ENCODE results near the gene CACNB1.

The CACNB1 gene

DNA sequence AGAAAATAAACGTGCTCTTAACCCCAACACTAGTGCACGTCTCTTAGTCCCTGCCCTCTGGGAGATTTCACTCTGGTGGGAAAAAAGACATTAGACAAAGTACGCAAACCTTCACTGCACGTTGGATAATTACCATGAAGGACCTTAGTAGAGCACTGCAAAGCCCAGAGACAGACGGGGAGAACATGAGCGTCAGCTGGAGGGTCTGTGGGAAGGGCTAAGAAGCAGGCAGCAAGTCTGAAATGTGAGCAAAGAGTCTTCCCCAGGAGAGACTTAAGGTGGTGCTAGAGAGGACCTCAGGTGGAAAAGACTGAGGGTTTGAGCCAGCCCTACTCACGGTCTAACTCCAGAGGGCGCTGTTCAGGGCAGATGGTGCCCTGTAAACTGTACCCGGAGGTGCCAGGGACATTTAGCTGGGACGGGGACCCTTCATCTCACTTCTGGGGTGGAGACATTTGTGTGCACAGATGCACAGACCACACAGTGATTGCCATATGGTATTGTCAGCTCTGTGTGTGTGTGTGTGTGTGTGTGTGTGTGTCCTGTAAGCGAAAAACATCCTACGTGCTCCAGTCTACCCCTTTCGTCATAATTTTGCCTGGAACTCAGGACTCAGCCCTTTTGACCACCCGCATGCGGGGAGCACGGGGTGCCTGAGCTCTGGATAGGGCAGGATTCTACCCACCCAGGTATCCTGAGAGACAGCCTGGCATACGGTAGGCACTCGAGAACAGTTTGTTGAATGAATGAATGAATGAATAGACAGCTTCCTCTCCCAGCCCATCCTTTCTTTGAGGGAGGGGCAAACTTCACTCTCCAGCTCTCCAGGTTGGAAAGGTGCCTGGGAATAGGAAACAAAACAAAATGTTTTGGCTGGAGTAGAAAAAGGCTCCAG is 38.3 kb upstream of the CACNB1 start:
- H3K4me3 ChIP-seq (ENCODE audit: low read length) = no peak overlapping the region
- H3K27me3 ChIP-seq (ENCODE audit: control insufficient read depth, insufficient read depth, low read length) = peaks cover 26% of the 10 kb centered on the region
- no peaks in the 10 kb centered on the region for H3K9me3 ChIP-seq (ENCODE audit: control insufficient read depth, low read length)
- no peaks in the 10 kb centered on the region for H3K36me3 ChIP-seq (ENCODE audit: control insufficient read depth, insufficient read depth, low read length)
- peaks cover 30% of the 10 kb centered on the region for H3K4me1 ChIP-seq (ENCODE audit: control insufficient read depth, insufficient read depth, low read length)
- no peak overlapping the region for H3K9ac ChIP-seq (ENCODE audit: low read length)

DNA sequence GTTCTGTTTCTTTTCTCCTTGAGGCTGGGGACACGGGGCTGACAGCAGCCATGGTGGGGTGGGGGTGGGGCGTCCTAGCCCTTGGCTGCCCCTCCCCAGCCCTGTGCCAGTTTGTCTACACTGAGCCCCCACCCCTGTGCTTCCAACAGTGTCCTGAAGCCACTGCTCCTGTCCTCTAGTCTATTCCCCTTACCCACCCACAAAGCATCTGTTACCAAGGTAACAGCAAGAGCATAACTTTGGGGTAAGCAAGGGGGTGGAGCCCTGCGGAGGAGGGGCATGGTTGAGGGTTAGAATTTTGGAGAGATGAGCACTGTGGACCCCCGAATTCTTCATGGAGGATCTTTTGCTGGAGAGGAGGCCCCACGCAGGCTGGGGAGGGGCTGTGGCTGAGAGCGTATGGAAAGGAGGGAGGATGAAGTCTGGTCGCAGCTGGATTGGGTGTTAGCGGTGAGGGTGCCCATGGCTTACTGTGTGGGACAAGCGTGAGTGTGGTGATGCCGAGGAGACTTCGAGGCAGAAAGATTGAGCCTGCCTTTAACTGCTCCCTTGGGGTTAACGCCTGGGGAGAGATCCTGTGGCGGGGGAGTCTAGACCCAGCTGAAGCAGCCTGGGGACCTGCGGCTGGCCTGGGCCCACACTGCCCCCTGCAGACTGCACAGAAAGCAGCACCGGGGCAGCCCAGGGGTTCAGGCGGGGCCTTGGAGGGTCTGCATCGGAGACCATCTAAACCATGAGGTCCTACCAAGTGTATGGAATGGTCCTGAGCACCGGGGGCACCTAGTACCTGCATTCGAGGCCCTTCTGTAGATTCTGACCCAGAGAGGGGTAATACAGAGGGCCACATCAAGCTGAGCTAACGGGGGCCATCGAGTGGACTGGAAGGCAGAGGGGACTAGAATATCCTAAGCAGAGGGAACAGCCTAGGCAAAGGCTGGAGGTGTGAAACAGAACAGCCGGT is 34.4 kb upstream of the CACNB1 start:
- H3K4me1 ChIP-seq (ENCODE audit: control insufficient read depth, insufficient read depth, low read length) = peaks cover 6% of the 10 kb centered on the region
- no peak overlapping the region for H3K9ac ChIP-seq (ENCODE audit: low read length)
- no peak overlapping the region for H3K4me3 ChIP-seq (ENCODE audit: low read length)
- H3K9me3 ChIP-seq (ENCODE audit: control insufficient read depth, low read length) = no peaks in the 10 kb centered on the region
- H3K27me3 ChIP-seq (ENCODE audit: control insufficient read depth, insufficient read depth, low read length) = peaks cover 44% of the 10 kb centered on the region
- H3K36me3 ChIP-seq (ENCODE audit: control insufficient read depth, insufficient read depth, low read length) = no peaks in the 10 kb centered on the region

DNA sequence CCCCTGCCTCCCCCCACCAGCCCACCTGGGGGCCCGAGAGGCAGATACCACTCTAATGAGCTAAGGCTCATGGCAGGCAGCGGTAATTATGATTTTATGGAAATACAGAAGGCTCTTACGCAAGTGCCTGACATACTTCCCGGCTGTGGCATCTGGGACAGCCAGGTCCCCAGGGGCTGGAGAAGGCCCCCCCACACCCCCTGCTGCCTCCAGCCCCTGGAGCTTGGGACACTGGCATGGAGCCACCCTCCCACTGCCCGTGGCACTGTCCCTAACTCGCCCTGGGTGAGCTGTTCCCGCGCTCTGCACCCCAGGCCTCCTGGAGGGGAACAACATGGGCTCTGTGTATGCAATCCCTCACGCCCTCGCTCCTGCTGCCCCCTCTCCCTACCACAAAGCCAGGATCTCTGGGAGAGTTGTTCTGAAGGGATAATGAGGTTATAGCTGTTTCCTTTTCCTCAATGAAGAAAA is 33.7 kb upstream of the CACNB1 start:
- Histone ChIP-seq H3K27me3 (ENCODE audit: control insufficient read depth, insufficient read depth, low read length) (peaks cover 51% of the 10 kb centered on the region), H3K9me3 (ENCODE audit: control insufficient read depth, low read length) (no peaks in the 10 kb centered on the region), H3K4me1 (ENCODE audit: control insufficient read depth, insufficient read depth, low read length) (peaks cover 6% of the 10 kb centered on the region), H3K4me3 (ENCODE audit: low read length) (no peak overlapping the region), H3K36me3 (ENCODE audit: control insufficient read depth, insufficient read depth, low read length) (no peaks in the 10 kb centered on the region), H3K9ac (ENCODE audit: low read length) (no peak overlapping the region)

DNA sequence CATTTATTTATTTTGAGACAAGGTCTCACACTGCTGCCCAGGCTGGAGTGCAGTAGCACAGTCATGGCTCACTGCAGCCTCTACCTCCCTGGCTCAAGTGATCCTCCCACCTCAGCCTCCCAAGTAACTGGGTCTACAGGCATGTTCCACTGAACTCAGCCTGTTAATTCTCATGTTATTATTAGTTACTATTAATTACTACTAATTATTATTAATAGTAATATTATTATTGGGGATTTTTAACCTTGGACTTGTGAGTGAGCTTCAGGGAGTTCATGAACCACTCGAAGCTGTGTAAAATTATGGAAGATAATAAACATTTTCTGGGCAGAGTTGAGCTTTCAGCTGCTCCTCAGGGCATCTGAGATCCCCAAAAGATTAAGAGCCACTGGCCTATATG is 32.9 kb upstream of the CACNB1 start:
- Histone ChIP-seq H3K27me3 (ENCODE audit: control insufficient read depth, insufficient read depth, low read length) (peaks cover 56% of the 10 kb centered on the region), H3K4me3 (ENCODE audit: low read length) (no peak overlapping the region), H3K9ac (ENCODE audit: low read length) (no peak overlapping the region), H3K9me3 (ENCODE audit: control insufficient read depth, low read length) (no peaks in the 10 kb centered on the region), H3K4me1 (ENCODE audit: control insufficient read depth, insufficient read depth, low read length) (peaks cover 6% of the 10 kb centered on the region), H3K36me3 (ENCODE audit: control insufficient read depth, insufficient read depth, low read length) (no peaks in the 10 kb centered on the region)

DNA sequence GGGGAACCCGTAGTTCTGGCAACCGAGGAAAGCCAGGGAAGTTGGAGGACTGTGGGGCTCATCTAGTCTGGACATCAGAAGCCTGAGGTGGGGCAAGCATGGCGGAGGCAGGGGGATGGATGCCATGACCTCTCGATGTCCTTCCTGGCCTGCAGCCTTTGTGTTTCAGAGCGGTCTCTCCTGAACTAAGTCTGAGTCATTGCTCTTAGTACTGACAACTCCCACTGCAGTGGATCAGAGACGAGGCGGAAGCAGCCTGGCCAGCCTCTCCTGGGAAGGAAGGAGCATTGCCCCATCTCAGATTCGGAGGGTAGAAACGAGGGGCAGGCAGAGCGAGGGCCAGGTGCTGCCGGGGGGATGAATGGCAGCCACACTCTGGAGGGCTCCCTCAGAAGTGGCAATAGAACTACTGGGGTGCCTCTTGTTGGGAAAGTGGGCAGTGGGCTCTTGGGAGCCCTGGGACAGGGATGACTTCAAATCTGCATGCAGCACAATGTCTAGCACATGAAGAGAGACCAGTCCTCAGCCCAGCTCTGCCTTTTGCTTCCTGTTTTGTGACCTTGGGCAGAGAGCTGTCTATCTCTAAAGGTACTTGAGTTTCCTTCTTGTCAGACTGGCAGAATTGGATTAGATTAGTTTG is 31.9 kb upstream of the CACNB1 start:
- Histone ChIP-seq H3K9me3 (ENCODE audit: control insufficient read depth, low read length) (no peaks in the 10 kb centered on the region), H3K4me3 (ENCODE audit: low read length) (no peak overlapping the region), H3K36me3 (ENCODE audit: control insufficient read depth, insufficient read depth, low read length) (no peaks in the 10 kb centered on the region), H3K4me1 (ENCODE audit: control insufficient read depth, insufficient read depth, low read length) (peaks cover 8% of the 10 kb centered on the region), H3K9ac (ENCODE audit: low read length) (no peak overlapping the region), H3K27me3 (ENCODE audit: control insufficient read depth, insufficient read depth, low read length) (peaks cover 65% of the 10 kb centered on the region)

DNA sequence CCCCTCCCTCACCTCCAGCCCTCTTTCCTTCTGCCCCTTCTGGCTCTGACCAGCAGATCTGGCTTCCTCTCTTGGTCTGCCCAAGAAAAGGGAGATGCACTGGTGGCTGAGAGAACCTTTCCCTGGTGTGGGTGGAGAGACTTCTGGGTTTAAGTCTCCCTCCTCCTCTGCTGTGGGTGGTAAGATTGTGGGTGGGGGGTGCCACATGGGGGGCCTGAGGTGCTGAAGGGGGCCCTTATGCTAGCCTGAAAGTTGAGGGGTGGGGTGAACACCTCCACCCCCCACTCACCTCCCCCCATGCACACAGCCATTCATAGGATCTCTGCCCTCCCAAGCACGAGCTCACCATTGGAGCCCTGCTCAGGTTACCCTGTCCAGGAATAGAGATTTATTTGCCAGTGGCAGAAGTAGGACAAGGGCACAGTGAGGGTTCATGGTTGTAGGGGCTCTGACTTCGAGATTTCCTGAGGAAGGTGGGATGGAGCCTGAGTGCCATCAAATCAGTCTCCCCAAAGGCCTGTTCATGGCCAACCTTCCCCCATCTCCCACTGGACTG is 30.0 kb upstream of the CACNB1 start:
- Histone ChIP-seq H3K9ac (ENCODE audit: low read length) (no peak overlapping the region), H3K9me3 (ENCODE audit: control insufficient read depth, low read length) (no peaks in the 10 kb centered on the region), H3K27me3 (ENCODE audit: control insufficient read depth, insufficient read depth, low read length) (peaks cover 80% of the 10 kb centered on the region), H3K36me3 (ENCODE audit: control insufficient read depth, insufficient read depth, low read length) (no peaks in the 10 kb centered on the region), H3K4me1 (ENCODE audit: control insufficient read depth, insufficient read depth, low read length) (peaks cover 8% of the 10 kb centered on the region), H3K4me3 (ENCODE audit: low read length) (no peak overlapping the region)

DNA sequence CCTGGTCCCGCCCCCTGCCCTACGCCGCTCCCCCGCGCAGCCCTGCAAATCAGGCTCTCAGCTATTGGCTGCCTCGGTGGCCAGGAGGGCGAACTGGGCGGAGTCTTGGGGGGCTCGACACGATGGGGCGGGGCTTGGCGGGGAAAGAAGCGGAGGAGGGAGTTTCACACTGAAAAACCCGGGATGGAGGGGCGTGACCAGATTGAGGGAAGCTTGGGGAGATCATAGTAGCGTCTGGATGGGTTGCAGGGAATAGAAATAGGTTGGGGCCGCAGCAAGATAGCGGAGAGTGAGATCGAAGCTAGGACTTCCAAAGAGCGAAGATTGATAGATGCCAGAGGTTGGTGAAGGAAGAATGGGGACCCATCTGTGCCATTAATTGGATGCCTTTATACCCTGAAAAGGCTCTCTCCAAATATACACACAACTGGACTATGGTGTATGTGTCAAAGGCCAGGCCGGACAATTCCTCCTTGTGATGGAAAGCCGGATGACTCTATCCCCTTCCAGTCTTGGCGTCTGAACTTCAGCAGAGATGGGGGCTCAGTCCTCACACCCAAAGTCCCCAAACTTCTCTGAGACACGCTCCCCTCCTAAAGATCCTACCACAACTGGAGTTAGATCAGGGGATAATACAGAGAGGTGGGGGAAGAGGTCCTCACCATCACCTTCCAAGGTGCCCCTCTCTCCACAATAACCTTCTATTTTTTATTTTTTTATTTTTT is 28.7 kb upstream of the CACNB1 start:
- H3K9me3 ChIP-seq (ENCODE audit: control insufficient read depth, low read length) = no peaks in the 10 kb centered on the region
- H3K4me3 ChIP-seq (ENCODE audit: low read length) = no peak overlapping the region
- H3K9ac ChIP-seq (ENCODE audit: low read length) = no peak overlapping the region
- peaks cover 67% of the 10 kb centered on the region for H3K27me3 ChIP-seq (ENCODE audit: control insufficient read depth, insufficient read depth, low read length)
- peaks cover 3% of the 10 kb centered on the region for H3K4me1 ChIP-seq (ENCODE audit: control insufficient read depth, insufficient read depth, low read length)
- no peaks in the 10 kb centered on the region for H3K36me3 ChIP-seq (ENCODE audit: control insufficient read depth, insufficient read depth, low read length)

DNA sequence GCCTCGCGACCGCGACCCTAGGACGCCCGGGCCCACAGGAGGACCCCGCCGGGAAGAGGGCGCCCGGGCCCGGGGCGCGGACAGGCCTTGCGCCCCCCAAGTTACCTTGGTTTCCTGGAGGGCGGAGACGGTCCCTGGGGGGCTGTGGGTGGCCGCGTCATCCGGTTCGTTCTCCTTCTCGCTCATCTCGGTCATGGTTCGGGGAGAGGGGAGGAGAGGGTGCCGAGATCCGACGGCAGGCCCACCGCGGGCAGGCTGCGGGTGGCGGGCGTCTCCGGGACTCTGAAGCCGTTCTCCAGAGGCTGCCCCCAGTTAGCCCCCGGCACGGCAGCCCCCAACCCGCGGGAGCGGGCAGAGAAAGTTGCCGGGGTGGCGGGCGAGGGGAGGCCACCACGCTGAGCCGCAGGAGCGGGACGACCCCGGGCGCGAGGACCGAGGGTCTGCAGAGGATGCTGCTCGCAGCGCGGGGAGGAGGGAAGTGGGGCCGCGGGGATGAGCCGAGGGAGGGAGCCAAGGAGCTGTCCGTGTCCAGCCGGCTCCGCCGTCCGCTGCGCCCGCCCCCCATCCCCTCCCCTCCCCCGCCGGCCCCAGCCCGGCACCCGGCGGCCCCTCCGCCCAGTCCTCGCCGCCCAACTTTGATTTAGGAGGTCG is 28.0 kb upstream of the CACNB1 start, which contains the start of gene STAC2:
Gene STAC2 (minus strand): TSS at position 638 of the 651 bp plus-strand sequence. CDS start 443 bp downstream, at position 195.
- peaks cover 3% of the 10 kb centered on the region for H3K4me1 ChIP-seq (ENCODE audit: control insufficient read depth, insufficient read depth, low read length)
- no peak within 1 kb of the TSS for H3K9ac ChIP-seq (ENCODE audit: low read length)
- peaks cover 60% of the 10 kb centered on the region for H3K27me3 ChIP-seq (ENCODE audit: control insufficient read depth, insufficient read depth, low read length)
- no peak within 1 kb of the TSS for H3K4me3 ChIP-seq (ENCODE audit: low read length)
- H3K9me3 ChIP-seq (ENCODE audit: control insufficient read depth, low read length) = no peaks in the 10 kb centered on the region
- H3K36me3 ChIP-seq (ENCODE audit: control insufficient read depth, insufficient read depth, low read length) = no peaks in the 10 kb centered on the region

DNA sequence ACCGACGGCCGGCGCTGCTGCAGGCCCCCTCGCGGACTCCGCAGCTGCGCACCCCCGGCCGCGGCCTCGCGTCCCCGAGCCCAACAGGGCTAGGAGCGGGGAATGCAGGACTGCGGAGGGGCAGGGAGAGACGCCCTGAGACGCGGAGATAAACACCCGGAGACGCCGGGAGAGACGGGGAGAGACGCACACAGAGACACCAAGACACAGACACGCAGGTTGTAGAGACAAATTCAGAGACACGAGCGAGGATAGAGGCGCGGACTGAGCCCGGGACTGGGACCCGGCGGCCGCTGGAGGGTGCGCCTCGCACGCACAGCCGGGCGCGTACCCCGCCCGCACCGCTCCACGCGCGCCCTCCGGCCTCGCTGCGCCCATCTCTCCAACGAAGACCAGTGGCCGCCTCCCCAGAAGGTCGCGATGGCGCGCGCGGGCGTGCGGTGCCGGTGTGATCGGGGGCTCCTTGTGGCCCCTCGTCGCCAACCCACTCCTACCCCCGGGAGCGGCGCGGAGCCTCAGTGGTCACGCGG is 27.4 kb upstream of the CACNB1 start:
- H3K27me3 ChIP-seq (ENCODE audit: control insufficient read depth, insufficient read depth, low read length) = peaks cover 62% of the 10 kb centered on the region
- H3K4me3 ChIP-seq (ENCODE audit: low read length) = no peak overlapping the region
- H3K4me1 ChIP-seq (ENCODE audit: control insufficient read depth, insufficient read depth, low read length) = peaks cover 3% of the 10 kb centered on the region
- no peaks in the 10 kb centered on the region for H3K9me3 ChIP-seq (ENCODE audit: control insufficient read depth, low read length)
- no peak overlapping the region for H3K9ac ChIP-seq (ENCODE audit: low read length)
- H3K36me3 ChIP-seq (ENCODE audit: control insufficient read depth, insufficient read depth, low read length) = no peaks in the 10 kb centered on the region

DNA sequence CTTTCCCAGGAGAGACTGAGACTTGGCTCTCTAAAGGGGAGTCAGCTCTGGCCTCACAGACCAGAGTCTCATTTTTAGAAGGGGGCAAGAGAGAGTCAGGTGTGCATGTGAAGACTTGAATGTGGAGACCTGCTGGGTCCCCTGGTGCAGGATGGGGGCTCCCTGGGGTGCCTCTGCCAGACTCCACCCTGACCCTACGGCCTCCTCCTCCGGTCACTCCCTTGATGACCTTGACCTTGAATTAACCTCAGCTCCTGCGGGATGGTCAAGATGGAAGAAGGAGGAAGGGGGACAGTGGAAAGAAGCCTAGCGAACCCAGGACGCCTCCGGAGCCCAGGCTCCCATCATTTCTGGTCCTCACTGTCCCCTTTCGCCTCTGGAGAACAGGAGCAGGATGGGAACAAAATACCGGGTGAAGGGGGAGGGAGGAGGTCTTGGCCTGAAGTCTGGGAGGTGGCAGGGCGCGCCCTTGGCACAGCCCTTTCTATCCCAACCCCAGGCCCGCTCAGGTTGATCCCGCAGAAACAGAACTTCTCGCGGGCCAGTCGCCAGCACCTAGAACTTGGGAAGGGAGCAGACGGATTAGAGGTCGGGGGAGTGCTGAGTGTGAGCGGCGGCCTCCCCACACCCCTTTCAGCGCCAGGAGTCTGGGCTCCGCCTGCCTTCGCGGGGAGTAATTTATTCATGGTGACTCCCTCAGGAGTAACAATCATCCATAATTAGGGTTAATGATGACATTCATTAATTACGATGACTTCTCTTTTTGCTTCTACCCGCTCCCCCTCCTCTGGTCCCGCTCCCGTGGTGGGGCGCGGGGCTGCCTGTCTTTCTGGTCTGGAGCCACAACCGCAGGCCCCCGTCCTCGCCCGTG is 26.7 kb upstream of the CACNB1 start:
- Histone ChIP-seq H3K4me1 (ENCODE audit: control insufficient read depth, insufficient read depth, low read length) (peaks cover 3% of the 10 kb centered on the region), H3K9me3 (ENCODE audit: control insufficient read depth, low read length) (no peaks in the 10 kb centered on the region), H3K36me3 (ENCODE audit: control insufficient read depth, insufficient read depth, low read length) (no peaks in the 10 kb centered on the region), H3K9ac (ENCODE audit: low read length) (no peak overlapping the region), H3K27me3 (ENCODE audit: control insufficient read depth, insufficient read depth, low read length) (peaks cover 62% of the 10 kb centered on the region), H3K4me3 (ENCODE audit: low read length) (no peak overlapping the region)

Measured in mucosa of stomach (tissue), 1 donor.